Measurements from ENCODE around the gene FBXO48. TPM values are rescaled to one million over a fixed set of nuclear protein-coding genes. Genes with fewer than 3 reads are reported as not detected.

FBXO48 gene
- total and polyA plus RNA-seq, 2 of the 8 experiments (the other 6 are each of a cell fraction or from before 2014, with no cell fraction given): 1.1 to 1.5 TPM

DNA sequence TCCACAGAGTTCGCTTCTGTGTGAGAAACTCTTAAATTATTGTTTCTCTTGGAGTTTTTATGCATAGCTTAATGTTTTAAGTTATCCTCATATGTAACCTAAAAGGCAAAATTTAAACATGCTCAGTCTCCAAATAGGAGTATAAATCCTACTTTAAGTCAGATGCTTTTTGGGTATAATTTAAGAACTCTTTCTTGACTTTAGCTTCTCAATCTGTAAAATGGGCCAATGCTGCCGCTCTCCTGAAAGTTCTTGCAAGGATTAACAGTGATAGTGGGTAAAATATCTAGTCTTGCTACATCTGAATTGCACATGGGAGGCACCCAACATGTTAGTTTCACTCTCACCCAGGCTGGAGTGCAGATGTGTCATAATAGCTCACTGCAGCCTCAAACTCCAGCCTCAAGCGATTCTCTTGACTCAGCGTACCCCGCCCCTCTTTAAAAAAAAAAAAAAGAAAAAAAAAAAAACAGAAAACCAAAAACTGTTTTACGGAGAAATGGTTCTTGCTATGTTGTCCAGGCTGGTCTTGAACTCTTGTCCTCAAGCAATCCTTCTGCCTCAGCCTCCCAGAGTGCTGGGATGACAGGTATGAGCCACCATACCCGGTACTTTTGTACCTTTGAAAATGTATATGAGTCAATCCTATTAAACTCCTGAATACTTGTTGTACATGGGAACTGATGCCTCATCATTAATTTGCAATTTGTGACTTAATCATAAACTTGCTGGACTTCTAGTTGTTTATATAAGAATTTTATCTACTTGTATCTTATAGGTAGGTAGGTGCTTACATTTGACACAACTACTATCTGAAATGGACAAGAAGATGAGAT, 1.8 kb downstream of the FBXO48 start:
- Histone ChIP-seq H3K4me2 (ENCODE audit: insufficient read depth in 1 of 2, low read depth in 2 of 2, low read length in 2 of 2) (no peak overlapping the region; a peak in 1 of 4 replicates), H2BK120ac (replicated peaks; ENCODE audit: low read depth, low read length) (no peak overlapping the region), H3K4me3 (ENCODE audit: extremely low read depth in 1 of 4, insufficient read depth in 2 of 4, low read depth in 3 of 4, low read length in 4 of 4) (no peak overlapping the region), H3K79me1 (ENCODE audit: low read depth, low read length) (no peaks in the 10 kb centered on the region), H2BK15ac (ENCODE audit: low read length) (no peak overlapping the region), H3K27ac (ENCODE audit: low read depth, low read length) (no peak overlapping the region), H3K4me1 (replicated peaks in 1 of 4; ENCODE audit: control insufficient read depth in 3 of 4, insufficient read depth in 4 of 4, low read length in 3 of 4) (no peaks in the 10 kb centered on the region; a peak in 1 of 7 replicates), H3K23ac (ENCODE audit: insufficient read length) (no peak overlapping the region), H3K79me2 (ENCODE audit: control insufficient read depth in 1 of 2, insufficient read depth in 2 of 2, low read length in 2 of 2) (peaks cover 0 to 8% of the 10 kb centered on the region in 2 experiments; a peak in 1 of 4 replicates), H3K14ac (ENCODE audit: insufficient read length) (no peak overlapping the region), H3K4ac (replicated peaks; ENCODE audit: insufficient read length, low read depth, low read length) (no peak overlapping the region), H3K9me3 (ENCODE audit: insufficient read depth in 2 of 2, low read depth in 1 of 2, low read length in 1 of 2) (no peaks in the 10 kb centered on the region), H2BK5ac (ENCODE audit: low read depth, low read length) (no peak overlapping the region), H4K20me1 (replicated peaks in 1 of 2; ENCODE audit: control insufficient read depth in 1 of 2, insufficient read depth in 2 of 2, low read length in 2 of 2) (no peaks in the 10 kb centered on the region), H3K23me2 (ENCODE audit: low read depth, low read length) (peaks cover 2% of the 10 kb centered on the region; the same call in 1 of the 2 replicates), H3K36me3 (ENCODE audit: control insufficient read depth in 2 of 4, insufficient read depth in 4 of 4, low read length in 3 of 4) (no peaks in the 10 kb centered on the region), H2AFZ (ENCODE audit: low read length) (no peak overlapping the region), H3K9ac (replicated peaks in 1 of 4; ENCODE audit: extremely low read depth in 1 of 4, low read depth in 3 of 4, low read length in 3 of 4) (no peak overlapping the region), H3K56ac (replicated peaks; ENCODE audit: insufficient read length, low read depth, low read length) (no peak overlapping the region), H4K8ac (ENCODE audit: extremely low read depth, insufficient read depth, low read length) (no peak overlapping the region), H3K27me3 (replicated peaks in 1 of 4; ENCODE audit: control insufficient read depth in 3 of 4, extremely low read depth in 1 of 4, insufficient read depth in 3 of 4, low read length in 3 of 4) (no peaks in the 10 kb centered on the region), H2AK5ac (ENCODE audit: low read depth, low read length) (no peak overlapping the region), H4K5ac (ENCODE audit: insufficient read length, low read depth, low read length) (no peak overlapping the region), H2BK20ac (ENCODE audit: low read length) (no peak overlapping the region), H2BK12ac (ENCODE audit: low read depth, low read length) (no peak overlapping the region), H4K91ac (replicated peaks; ENCODE audit: insufficient read length, low read length) (no peak overlapping the region), H3K18ac (ENCODE audit: extremely low read depth, low read length) (no peak overlapping the region)
- FAIRE-seq (no peak), DNase-seq (ENCODE audit: low read depth in 1 of 2, low spot score in 2 of 2) (no peak)
- CTCF ChIA-PET (ENCODE audit: partially characterized antibody): interaction anchor here (0.6 to 5.8 kb wide), 25 partner anchors 9 to 478 kb away, joined by 3 to 46 read pairs (median 5); no protein-coding TSS in a partner anchor
- WGBS, 2 experiments (ENCODE audit: extremely low coverage in 1 of 2, insufficient coverage in 1 of 2, insufficient read length in 1 of 2, insufficient replicate concordance in 2 of 2, low coverage in 1 of 2, low lambda C conversion rate in 2 of 2, missing lambda C conversion rate in 1 of 2): 87% methylated on average over 7 of the region's 7 CpGs; no CpG with 5 or more reads in 1 of the 2 experiments
- POLR2A ChIA-PET (ENCODE audit: partially characterized antibody): interaction anchor here (2.0 kb wide), 1 partner anchor 308 kb away, joined by 4 read pairs; the partner anchor contains the start of gene PNO1
- TF ChIP-seq SAP30 (IDR thresholded peaks at IDR 0.05; ENCODE audit: insufficient read depth, insufficient replicate concordance, low read length) (no peak), CHD1 (IDR thresholded peaks at IDR 0.05; ENCODE audit: low read depth, low read length) (no peak), ASH2L (IDR thresholded peaks at IDR 0.05; ENCODE audit: low read length) (no peak), TAF7 (optimal IDR thresholded peaks at IDR 0.05; ENCODE audit: borderline replicate concordance, low read depth, low read length) (no peak), CHD2 (IDR thresholded peaks at IDR 0.05; ENCODE audit: low read length) (no peak), PHF8 (conservative IDR thresholded peaks at IDR 0.05; ENCODE audit: low read depth, low read length) (no peak), CTBP2 (IDR thresholded peaks at IDR 0.05; ENCODE audit: borderline replicate concordance, insufficient read depth, insufficient read length, low read length) (no peak), RAD21 (IDR thresholded peaks at IDR 0.05 in 1 of 2, conservative IDR thresholded peaks at IDR 0.05 in 1 of 2; ENCODE audit: low read depth in 2 of 2, low read length in 2 of 2) (no peak), NRF1 (IDR thresholded peaks at IDR 0.05; ENCODE audit: low read depth, low read length) (no peak), POLR2A (IDR thresholded peaks at IDR 0.05; ENCODE audit: control extremely low read depth in 1 of 2, low read depth in 2 of 2, low read length in 2 of 2) (no peak), SIRT6 (IDR thresholded peaks at IDR 0.05; ENCODE audit: low read length) (no peak)
- TF ChIP-seq, protein P1, sequence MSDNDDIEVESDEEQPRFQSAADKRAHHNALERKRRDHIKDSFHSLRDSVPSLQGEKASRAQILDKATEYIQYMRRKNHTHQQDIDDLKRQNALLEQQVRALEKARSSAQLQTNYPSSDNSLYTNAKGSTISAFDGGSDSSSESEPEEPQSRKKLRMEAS (IDR thresholded peaks at IDR 0.05): no peak
